Measurements from ENCODE around the gene NUBP1. TPM values are rescaled to one million over a fixed set of nuclear protein-coding genes. Genes with fewer than 3 reads are reported as not detected.
"Not testable (repeated sequence)": the region's sequence is repeated elsewhere in the genome, so short reads cannot be mapped to it uniquely, and the experiment has no call there.

Gene NUBP1
- total RNA-seq, 1 experiment from 2014 or later: 25.4 TPM

DNA sequence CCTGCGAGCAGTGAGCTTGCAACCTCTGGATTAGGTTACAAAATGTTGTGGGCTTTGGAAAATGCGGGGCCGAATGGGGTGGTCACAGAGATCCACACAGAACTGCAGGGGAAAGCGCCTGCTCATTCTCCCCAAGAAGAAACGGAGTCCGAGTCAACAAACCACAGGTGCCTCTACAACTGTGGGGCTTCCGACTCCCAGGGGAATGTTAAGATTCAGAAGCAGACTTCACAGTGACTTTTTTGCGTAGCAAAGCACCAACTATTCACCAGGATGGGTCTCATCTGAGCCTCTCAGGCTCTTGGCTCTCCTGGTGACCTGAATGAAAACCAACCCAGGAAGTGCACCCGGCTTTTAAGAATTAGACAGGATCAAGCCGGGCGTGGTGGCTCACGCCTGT, 33.7 kb downstream of the NUBP1 start:
- no peak for TF ChIP-seq SMAD4 (CRISPR knock-in tag; IDR thresholded peaks at IDR 0.05)
- no peak for TF ChIP-seq RORB (CRISPR knock-in tag; IDR thresholded peaks at IDR 0.05)
- no peak for TF ChIP-seq ZNF416 (CRISPR knock-in tag; IDR thresholded peaks at IDR 0.05)
- TF ChIP-seq ZBTB21 (CRISPR knock-in tag; IDR thresholded peaks at IDR 0.05; ENCODE audit: borderline replicate concordance): no peak
- TF ChIP-seq TEAD1 (CRISPR knock-in tag; IDR thresholded peaks at IDR 0.05): no peak
- TF ChIP-seq ZNF423 (CRISPR knock-in tag; IDR thresholded peaks at IDR 0.05): no peak
- TF ChIP-seq GRHL2 (CRISPR knock-in tag; IDR thresholded peaks at IDR 0.05; ENCODE audit: insufficient replicate concordance, severe bottlenecking): no peak
- no peak for TF ChIP-seq TP53 (CRISPR knock-in tag; IDR thresholded peaks at IDR 0.05)
- TF ChIP-seq, protein P1, sequence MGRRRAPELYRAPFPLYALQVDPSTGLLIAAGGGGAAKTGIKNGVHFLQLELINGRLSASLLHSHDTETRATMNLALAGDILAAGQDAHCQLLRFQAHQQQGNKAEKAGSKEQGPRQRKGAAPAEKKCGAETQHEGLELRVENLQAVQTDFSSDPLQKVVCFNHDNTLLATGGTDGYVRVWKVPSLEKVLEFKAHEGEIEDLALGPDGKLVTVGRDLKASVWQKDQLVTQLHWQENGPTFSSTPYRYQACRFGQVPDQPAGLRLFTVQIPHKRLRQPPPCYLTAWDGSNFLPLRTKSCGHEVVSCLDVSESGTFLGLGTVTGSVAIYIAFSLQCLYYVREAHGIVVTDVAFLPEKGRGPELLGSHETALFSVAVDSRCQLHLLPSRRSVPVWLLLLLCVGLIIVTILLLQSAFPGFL (CRISPR knock-in tag; IDR thresholded peaks at IDR 0.05; ENCODE audit: borderline replicate concordance): no peak
- no peak for TF ChIP-seq FOXJ3 (CRISPR knock-in tag; IDR thresholded peaks at IDR 0.05; ENCODE audit: borderline replicate concordance)
- no peak for TF ChIP-seq NFATC4 (CRISPR knock-in tag; IDR thresholded peaks at IDR 0.05)
- no peak for TF ChIP-seq NR1H2 (CRISPR knock-in tag; IDR thresholded peaks at IDR 0.05)
- TF ChIP-seq, protein P2, sequence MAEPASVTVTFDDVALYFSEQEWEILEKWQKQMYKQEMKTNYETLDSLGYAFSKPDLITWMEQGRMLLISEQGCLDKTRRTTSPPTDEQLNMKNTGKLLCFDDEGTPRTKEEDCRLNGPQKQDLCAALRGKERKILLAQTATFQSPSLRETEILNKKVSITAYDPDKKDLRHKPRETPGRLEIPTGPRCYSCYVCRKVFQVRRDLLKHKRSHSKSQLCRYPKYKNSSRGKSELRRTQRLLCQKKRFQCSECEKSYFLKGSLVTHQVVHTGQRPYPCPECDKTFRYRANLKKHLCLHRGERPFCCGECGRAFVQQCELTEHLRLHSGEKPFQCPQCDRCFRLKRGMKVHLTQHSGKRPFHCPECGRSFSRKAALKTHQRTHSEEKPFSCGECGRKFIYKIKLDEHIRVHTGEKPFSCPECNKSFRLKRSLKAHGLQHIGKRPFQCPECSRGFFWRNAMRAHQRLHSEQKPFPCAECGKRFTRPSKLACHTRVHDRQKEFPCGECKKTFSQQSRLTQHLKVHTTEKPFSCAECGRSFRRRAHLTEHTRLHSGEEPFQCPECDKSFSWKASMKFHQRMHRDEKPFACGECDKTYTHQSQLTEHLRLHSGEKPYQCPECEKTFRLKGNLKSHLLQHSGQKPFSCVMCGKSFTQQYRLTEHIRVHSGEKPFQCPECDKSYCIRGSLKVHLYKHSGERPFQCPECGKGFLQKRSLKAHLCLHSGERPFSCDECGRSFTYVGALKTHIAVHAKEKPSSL (CRISPR knock-in tag; conservative IDR thresholded peaks at IDR 0.05): no peak
- no peak for TF ChIP-seq ATF1 (CRISPR knock-in tag; IDR thresholded peaks at IDR 0.05)
- TF ChIP-seq, protein P3, sequence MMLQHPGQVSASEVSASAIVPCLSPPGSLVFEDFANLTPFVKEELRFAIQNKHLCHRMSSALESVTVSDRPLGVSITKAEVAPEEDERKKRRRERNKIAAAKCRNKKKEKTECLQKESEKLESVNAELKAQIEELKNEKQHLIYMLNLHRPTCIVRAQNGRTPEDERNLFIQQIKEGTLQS (CRISPR knock-in tag; conservative IDR thresholded peaks at IDR 0.05): no peak
- TF ChIP-seq ZNF263 (CRISPR knock-in tag; IDR thresholded peaks at IDR 0.05; ENCODE audit: low read depth): no peak
- TF ChIP-seq, protein P4, sequence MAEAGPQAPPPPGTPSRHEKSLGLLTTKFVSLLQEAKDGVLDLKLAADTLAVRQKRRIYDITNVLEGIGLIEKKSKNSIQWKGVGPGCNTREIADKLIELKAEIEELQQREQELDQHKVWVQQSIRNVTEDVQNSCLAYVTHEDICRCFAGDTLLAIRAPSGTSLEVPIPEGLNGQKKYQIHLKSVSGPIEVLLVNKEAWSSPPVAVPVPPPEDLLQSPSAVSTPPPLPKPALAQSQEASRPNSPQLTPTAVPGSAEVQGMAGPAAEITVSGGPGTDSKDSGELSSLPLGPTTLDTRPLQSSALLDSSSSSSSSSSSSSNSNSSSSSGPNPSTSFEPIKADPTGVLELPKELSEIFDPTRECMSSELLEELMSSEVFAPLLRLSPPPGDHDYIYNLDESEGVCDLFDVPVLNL (CRISPR knock-in tag; IDR thresholded peaks at IDR 0.05; ENCODE audit: borderline replicate concordance, low read depth): no peak
- TF ChIP-seq ZNF232 (CRISPR knock-in tag; IDR thresholded peaks at IDR 0.05): no peak
- no peaks in the 10 kb centered on the region for H3K27me3 Mint-ChIP-seq (ENCODE audit: low read depth)
- H3K36me3 Mint-ChIP-seq: peaks cover 8% of the 10 kb centered on the region
- H3K4me1 Mint-ChIP-seq: peaks cover 6% of the 10 kb centered on the region; the same call in 1 of the 2 replicates
- CTCF ChIA-PET: no interaction called here
- ATAC-seq (no peak), DNase-seq (ENCODE audit: low spot score) (no peak)
- POLR2A ChIA-PET: no interaction called here
- H3K27ac Mint-ChIP-seq: no peak overlapping the region
- no peak overlapping the region for H3K4me3 Mint-ChIP-seq
- peaks cover 14% of the 10 kb centered on the region for H3K9me3 Mint-ChIP-seq

DNA sequence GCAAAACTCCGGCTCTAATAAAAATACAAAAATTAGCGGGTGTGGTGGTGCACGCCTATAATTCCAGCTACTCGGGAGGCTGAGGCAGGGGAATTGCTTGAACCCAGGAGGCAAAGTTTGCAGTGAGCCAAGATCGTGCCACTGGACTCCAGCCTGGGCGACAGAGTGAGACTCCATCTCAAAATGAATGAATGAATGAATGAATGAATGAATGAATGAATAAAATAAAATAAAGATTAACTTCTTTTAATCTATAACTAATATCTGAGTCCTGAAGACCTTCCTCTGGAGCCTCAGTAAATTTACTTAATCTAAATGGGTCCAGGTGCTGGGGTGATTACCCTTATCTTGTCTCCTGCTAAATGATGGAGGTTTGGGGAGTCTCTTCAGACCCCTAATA, 36.3 kb downstream of the NUBP1 start:
- POLR2A ChIA-PET: not testable (repeated sequence)

DNA sequence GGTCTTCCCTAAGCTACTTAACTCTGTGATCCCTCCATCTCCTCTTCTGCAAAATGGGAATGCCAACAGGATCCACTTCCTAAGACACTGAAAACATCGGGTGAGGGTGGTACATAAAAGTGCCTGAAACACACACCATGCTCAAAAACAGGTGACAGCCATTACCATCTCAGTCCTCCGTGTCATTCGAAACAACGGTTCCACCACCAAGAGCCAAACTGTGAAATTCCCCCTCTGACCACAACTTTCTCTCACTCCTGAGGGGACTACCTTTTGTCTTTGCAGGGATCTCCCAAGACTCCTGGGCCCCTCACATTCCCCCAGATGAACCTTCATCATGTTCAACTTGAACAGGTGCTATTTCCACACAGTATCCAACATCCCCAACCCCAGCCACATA, 37.0 kb downstream of the NUBP1 start:
- peaks cover 26% of the 10 kb centered on the region for H3K9me3 Mint-ChIP-seq
- H3K27ac Mint-ChIP-seq: no peak overlapping the region
- H3K4me3 Mint-ChIP-seq: no peak overlapping the region
- ChIA-PET CTCF (no interaction called here), POLR2A (no interaction called here)
- peaks cover 8% of the 10 kb centered on the region for H3K36me3 Mint-ChIP-seq
- TF ChIP-seq, protein P5, sequence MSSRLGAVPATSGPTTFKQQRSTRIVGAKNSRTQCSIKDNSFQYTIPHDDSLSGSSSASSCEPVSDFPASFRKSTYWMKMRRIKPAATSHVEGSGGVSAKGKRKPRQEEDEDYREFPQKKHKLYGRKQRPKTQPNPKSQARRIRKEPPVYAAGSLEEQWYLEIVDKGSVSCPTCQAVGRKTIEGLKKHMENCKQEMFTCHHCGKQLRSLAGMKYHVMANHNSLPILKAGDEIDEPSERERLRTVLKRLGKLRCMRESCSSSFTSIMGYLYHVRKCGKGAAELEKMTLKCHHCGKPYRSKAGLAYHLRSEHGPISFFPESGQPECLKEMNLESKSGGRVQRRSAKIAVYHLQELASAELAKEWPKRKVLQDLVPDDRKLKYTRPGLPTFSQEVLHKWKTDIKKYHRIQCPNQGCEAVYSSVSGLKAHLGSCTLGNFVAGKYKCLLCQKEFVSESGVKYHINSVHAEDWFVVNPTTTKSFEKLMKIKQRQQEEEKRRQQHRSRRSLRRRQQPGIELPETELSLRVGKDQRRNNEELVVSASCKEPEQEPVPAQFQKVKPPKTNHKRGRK (CRISPR knock-in tag; IDR thresholded peaks at IDR 0.05; ENCODE audit: borderline replicate concordance): no peak
- no peak for TF ChIP-seq ZNF263 (CRISPR knock-in tag; IDR thresholded peaks at IDR 0.05; ENCODE audit: low read depth)
- TF ChIP-seq ZNF219 (CRISPR knock-in tag; IDR thresholded peaks at IDR 0.05; ENCODE audit: borderline replicate concordance): no peak
- no peak for TF ChIP-seq CREB1 (CRISPR knock-in tag; IDR thresholded peaks at IDR 0.05)
- DNase-seq (ENCODE audit: low spot score) (no peak), ATAC-seq (no peak)
- no peaks in the 10 kb centered on the region for H3K27me3 Mint-ChIP-seq (ENCODE audit: low read depth)
- H3K4me1 Mint-ChIP-seq: no peaks in the 10 kb centered on the region

More for the DNA sequence above, 36.3 kb downstream of the NUBP1 start:
- ATAC-seq; DNase-seq (ENCODE audit: low spot score); H3K4me3 Mint-ChIP-seq; H3K27me3 Mint-ChIP-seq (ENCODE audit: low read depth); CTCF ChIA-PET; H3K27ac Mint-ChIP-seq; H3K36me3 Mint-ChIP-seq; H3K4me1 Mint-ChIP-seq: not testable (repeated sequence)
- H3K9me3 Mint-ChIP-seq: peaks cover 22% of the 10 kb centered on the region
